K562 (cell line): Measurements from ENCODE around the gene SMIM21. TPM values are rescaled to one million over a fixed set of nuclear protein-coding genes. Genes with fewer than 3 reads are reported as not detected.

Source experiments
- ATAC-seq: fragments of 200-7000 bp; cut with Tn5 transposase; 3 replicates; pipeline ENCODE4 v1.9.1; 2020; ENCODE audit warnings: moderate library complexity
- BruUV-seq: library from RNA; stranded (reverse); fragments of 400-500 nt; replicated peaks from 2 replicates; lab custom pipeline; 2021; lab: Mats Ljungman, UMichigan
- CTCF ChIA-PET: fragments of 300-600 bp; formaldehyde crosslinking; extraction: SDS; loops from one replicate; lab custom pipeline; 2021; ENCODE audit warnings: low intra/inter-chr PET ratio; lab: Yijun Ruan, JAX
- POLR2A ChIA-PET: fragments of 300-600, 350-650 bp; sonication (Branson Sonifier 250); formaldehyde crosslinking; extraction: SDS; loops from one replicate; lab custom pipeline; 2021; ENCODE audit warnings: antibody characterized with exemption, inconsistent platforms; lab: Yijun Ruan, JAX
- DNase-seq, 4 experiments: peaks; one replicate each; pipeline versions ENCODE4 v3.0.0 to v3.0.0-alpha.2; 2011 to 2018; ENCODE audit warnings: low spot score in 3 of 4, mixed read lengths in 3 of 4; ENCODE audit errors: extremely low read depth in 1 of 4
- FAIRE-seq: peaks from 2 replicates; lab custom pipeline; 2011; peaks lifted over from hg19 to GRCh38; lab: Jason Lieb, UNC
- H2AFZ ChIP-seq: 2 replicates; pipeline ENCODE4 v1.6.0; 2011; ENCODE audit warnings: low read depth, low read length, control low read depth, inconsistent platforms
- H3K27ac ChIP-seq: fragments of 200-600 bp; 3 replicates; pipeline ENCODE4 v1.8.0; 2011; ENCODE audit warnings: low read depth, mild to moderate bottlenecking, control low read depth, inconsistent platforms, low read length, moderate library complexity, mixed read lengths; ENCODE audit errors: extremely low read depth
- H3K27me3 ChIP-seq, 2 experiments: fragments of 300-600 bp in 1 of 2; 2 replicates in 1 of 2; 3 replicates in 1 of 2; pipeline versions ENCODE4 v1.6.0 to v1.8.0; 2011; ENCODE audit warnings: inconsistent platforms in 2 of 2, low read length in 2 of 2, mild to moderate bottlenecking in 1 of 2, mixed read lengths in 1 of 2, moderate library complexity in 1 of 2; ENCODE audit not compliant: control insufficient read depth in 2 of 2, insufficient read depth in 2 of 2
- H3K36me3 ChIP-seq: fragments of 300-600 bp; 3 replicates; pipeline ENCODE4 v1.8.0; 2011; ENCODE audit warnings: mild to moderate bottlenecking, low read length, inconsistent platforms; ENCODE audit not compliant: control insufficient read depth, insufficient read depth
- H3K4me1 ChIP-seq, 2 experiments: fragments of 200-600 bp in 1 of 2; replicated peaks in 1 of 2; 2 replicates in 1 of 2; 3 replicates in 1 of 2; pipeline versions ENCODE4 v1.5.1 to v1.8.0; 2011; ENCODE audit warnings: inconsistent platforms in 2 of 2, low read length in 2 of 2, mild to moderate bottlenecking in 1 of 2, mixed read lengths in 1 of 2, moderate library complexity in 1 of 2; ENCODE audit not compliant: control insufficient read depth in 2 of 2, insufficient read depth in 2 of 2
- H3K4me2 ChIP-seq: 2 replicates; pipeline ENCODE4 v1.6.1; 2011; ENCODE audit warnings: low read length, control low read depth, inconsistent platforms, mixed read lengths; ENCODE audit not compliant: insufficient read depth
- H3K4me3 ChIP-seq: fragments of 200-600 bp; sonication (generic), shearing (Covaris generic); 2 replicates; pipeline ENCODE4 v1.5.1; 2016; ENCODE audit warnings: control low read depth, inconsistent platforms
- H3K79me2 ChIP-seq: fragments of 200-600 bp; 3 replicates; pipeline ENCODE4 v1.8.0; 2011; ENCODE audit warnings: low read length, inconsistent platforms; ENCODE audit not compliant: control insufficient read depth, insufficient read depth
- H3K9ac ChIP-seq, 2 experiments: 2 replicates each; pipeline versions ENCODE4 v1.6.0 to v1.6.1; 2011; ENCODE audit warnings: low read depth in 2 of 2, low read length in 2 of 2, control low read depth in 1 of 2, inconsistent platforms in 1 of 2, mild to moderate bottlenecking in 1 of 2, mixed read lengths in 1 of 2; ENCODE audit not compliant: insufficient read depth in 1 of 2
- H3K9me1 ChIP-seq: one replicate; pipeline ENCODE4 v1.6.0; 2011; ENCODE audit warnings: inconsistent platforms, mild to moderate bottlenecking, low read length, moderate library complexity; ENCODE audit not compliant: control insufficient read depth, insufficient read depth
- H3K9me3 ChIP-seq: replicated peaks from 2 replicates; pipeline ENCODE4 v1.5.1; 2011; ENCODE audit warnings: low read depth, low read length, inconsistent platforms; ENCODE audit not compliant: control insufficient read depth, insufficient read depth
- H4K20me1 ChIP-seq: replicated peaks from 2 replicates; pipeline ENCODE4 v1.6.1; 2011; ENCODE audit warnings: low read length, inconsistent platforms, mixed read lengths; ENCODE audit not compliant: control insufficient read depth, insufficient read depth
- GABPA ChIP-seq: fragments of 200-800 bp; sonication (Bioruptor generic); conservative IDR thresholded peaks from 2 replicates; pipeline ENCODE4 v1.6.1; 2016; ENCODE audit warnings: low read depth, missing genetic modification characterization, missing compliant biosample characterization
- HNRNPH1 ChIP-seq: fragments of 200-400 bp; formaldehyde crosslinking; optimal IDR thresholded peaks from 2 replicates; pipeline ENCODE3; 2017; ENCODE audit warnings: low read depth, mild to moderate bottlenecking, low read length, moderate library complexity
- ILK ChIP-seq: fragments of 450-650 bp; IDR thresholded peaks from 2 replicates; pipeline ENCODE4 v1.6.1; 2016; ENCODE audit warnings: missing genetic modification characterization, low read depth, mild to moderate bottlenecking, missing compliant biosample characterization, moderate library complexity, borderline replicate concordance
- MBD2 ChIP-seq: sonication (generic); IDR thresholded peaks from 2 replicates; pipeline ENCODE4 v1.6.1; 2016; ENCODE audit warnings: low read depth, borderline replicate concordance
- MYC ChIP-seq, 2 experiments: fragments of 250-450 bp in 1 of 2; sonication (Bioruptor Pico) in 1 of 2; IDR thresholded peaks; 2 replicates each; pipeline versions ENCODE4 v1.5.1 to v1.6.1; 2012 to 2021; ENCODE audit warnings: low read depth in 2 of 2, borderline replicate concordance in 1 of 2, improper control_type of control experiment in 1 of 2, low read length in 1 of 2, mild to moderate bottlenecking in 1 of 2, moderate library complexity in 1 of 2
- PTRF ChIP-seq: fragments of 450-650 bp; IDR thresholded peaks from 2 replicates; pipeline ENCODE4 v1.6.1; 2016; ENCODE audit warnings: mild to moderate bottlenecking, missing genetic modification characterization, missing compliant biosample characterization
- RB1 ChIP-seq: fragments of 450-650 bp; IDR thresholded peaks from 2 replicates; pipeline ENCODE4 v1.6.1; 2017; ENCODE audit warnings: low read depth, mild to moderate bottlenecking
- SP2 ChIP-seq: IDR thresholded peaks from 2 replicates; pipeline ENCODE4 v1.6.1; 2011; ENCODE audit warnings: mild to moderate bottlenecking, low read depth, low read length, moderate library complexity; ENCODE audit not compliant: poor library complexity, severe bottlenecking; ENCODE audit errors: extremely low read depth
- SRF ChIP-seq, 2 experiments: fragments of 250-450, 450-650 bp in 1 of 2; sonication (Bioruptor Pico) in 1 of 2; sonication (generic) in 1 of 2; formaldehyde crosslinking; IDR thresholded peaks; 2 replicates each; pipeline versions ENCODE4 v1.5.0 to v1.5.1; 2020 to 2022; ENCODE audit warnings: mild to moderate bottlenecking in 1 of 2, missing genetic modification reagents in 1 of 2
- TEAD1 ChIP-seq, 2 experiments: fragments of 450-650 bp in 1 of 2; sonication (generic) in 1 of 2; formaldehyde crosslinking; IDR thresholded peaks; 2 replicates each; pipeline versions ENCODE4 v1.4.0 to v1.8.0; 2020 to 2022; ENCODE audit warnings: mild to moderate bottlenecking in 2 of 2, missing genetic modification reagents in 1 of 2
- ZNF175 ChIP-seq: fragments of 200-800 bp; sonication (Bioruptor generic); IDR thresholded peaks from 2 replicates; pipeline ENCODE4 v1.6.1; 2016; ENCODE audit warnings: low read depth, mild to moderate bottlenecking, missing genetic modification characterization, missing compliant biosample characterization
- ZNF696 ChIP-seq: fragments of 250-450 bp; sonication (Bioruptor Pico); conservative IDR thresholded peaks from 2 replicates; pipeline ENCODE4 v1.4.0; 2020; ENCODE audit warnings: mild to moderate bottlenecking, moderate library complexity
- WGBS: fragments of 100-300 bp; shearing (Covaris generic); methylation state at CpG from one replicate; pipeline ENCODE4 v1.1.6; 2016; ENCODE audit warnings: low coverage, mixed read lengths; ENCODE audit not compliant: insufficient coverage; ENCODE audit errors: missing lambda C conversion rate; 5-methylcytosine and 5-hydroxymethylcytosine counted together
- in situ Hi-C: fragments of 300-500 bp; cut with MboI; formaldehyde crosslinking; loops from 4 replicates; pipeline ENCODE4 v1.15.0; 2018; ENCODE audit warnings: inconsistent platforms, mixed read lengths
- intact Hi-C: fragments of 100-400 bp; cut with micrococcal nuclease; formaldehyde crosslinking; loops from 2 replicates; pipeline ENCODE4 v1.14.2; 2022
- polyA plus RNA-seq, 8 experiments: library from polyadenylated mRNA; depleted of rRNA in 4 of 8; stranded (reverse) in 5 of 8; unstranded in 3 of 8; fragments of >200 nt; fragmentation: Nextera tagmentation in 2 of 8; fragmentation: Illumina TruSeq in 1 of 8; extraction: Ambion mirVana in 2 of 8; extraction: Trizol in 1 of 8; gene quantifications; 2 replicates each; pipeline versions ENCODE4 v1.2.1 to v1.2.3, GENCODE V29; 2011 to 2014; ENCODE audit warnings: inconsistent platforms in 1 of 8, missing spikeins in 1 of 8
- total RNA-seq, 7 experiments: library from RNA; depleted of rRNA in 6 of 7; stranded (reverse); fragments of >200 nt in 6 of 7; fragmentation: Illumina TruSeq in 2 of 7; extraction: Trizol in 2 of 7; gene quantifications; 2 replicates each; pipeline versions ENCODE4 v1.2.1 to v1.2.3, GENCODE V29; 2011 to 2021; ENCODE audit warnings: low replicate concordance in 1 of 7
- TF ChIP-seq, protein P1 (sequence below): fragments of 250-450 bp; sonication (Bioruptor Pico); IDR thresholded peaks from 2 replicates; pipeline ENCODE4 v1.4.0; 2020; ENCODE audit warnings: borderline replicate concordance
- TF ChIP-seq, protein P2 (sequence below): fragments of 450-650 bp; IDR thresholded peaks from 2 replicates; pipeline ENCODE4 v1.6.1; 2016; ENCODE audit warnings: missing biosample characterization, missing genetic modification characterization

The SMIM21 gene
- total and polyA plus RNA-seq, 9 of the 15 experiments (the other 6 are each of a cell fraction or from before 2014, with no cell fraction given) = not detected

DNA sequence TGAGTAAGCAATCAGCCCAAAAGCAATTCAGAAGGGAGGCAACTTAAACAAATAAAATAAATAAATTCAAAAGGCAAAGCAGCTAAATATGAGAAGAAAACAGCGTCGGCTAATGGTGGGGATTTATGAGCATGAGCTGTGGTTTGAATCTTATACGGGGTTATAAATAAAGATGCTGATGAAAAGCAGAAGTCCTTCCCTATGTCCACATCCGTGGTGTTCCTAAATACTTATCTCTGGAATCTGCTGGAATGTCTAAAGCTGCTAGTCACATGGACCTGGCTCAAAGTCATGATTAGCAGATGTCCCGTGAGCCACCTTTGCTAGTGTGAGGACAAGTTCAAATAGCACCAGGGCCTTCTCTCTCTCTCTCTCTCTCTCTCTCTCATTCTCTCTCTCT is 33.8 kb downstream of the SMIM21 start:
- Histone ChIP-seq H4K20me1 (no peaks in the 10 kb centered on the region), H3K9me1 (no peaks in the 10 kb centered on the region), H3K4me2 (no peak overlapping the region), H3K79me2 (no peaks in the 10 kb centered on the region), H3K36me3 (no peaks in the 10 kb centered on the region), H3K27ac (no peak overlapping the region), H3K9me3 (no peaks in the 10 kb centered on the region), H2AFZ (no peak overlapping the region), H3K27me3 (no peaks in the 10 kb centered on the region), H3K9ac (no peak overlapping the region), H3K4me1 (no peaks in the 10 kb centered on the region), H3K4me3 (no peak overlapping the region)
- TF ChIP-seq HNRNPH1 (no peak), ILK (tag) (no peak), ZNF175 (CRISPR knock-in tag) (no peak), MYC (IDR thresholded peaks at IDR 0.05; ENCODE audit: low read depth, low read length) (no peak), MYC (CRISPR knock-in tag; IDR thresholded peaks at IDR 0.05; ENCODE audit: borderline replicate concordance, low read depth) (no peak), MBD2 (no peak), RB1 (no peak), GABPA (tag) (no peak), SP2 (no peak), TEAD1 (CRISPR knock-in tag; IDR thresholded peaks at IDR 0.05) (no peak), PTRF (tag) (no peak), SRF (CRISPR knock-in tag; IDR thresholded peaks at IDR 0.05) (no peak), ZNF696 (CRISPR knock-in tag) (no peak)
- TF ChIP-seq, protein P1, sequence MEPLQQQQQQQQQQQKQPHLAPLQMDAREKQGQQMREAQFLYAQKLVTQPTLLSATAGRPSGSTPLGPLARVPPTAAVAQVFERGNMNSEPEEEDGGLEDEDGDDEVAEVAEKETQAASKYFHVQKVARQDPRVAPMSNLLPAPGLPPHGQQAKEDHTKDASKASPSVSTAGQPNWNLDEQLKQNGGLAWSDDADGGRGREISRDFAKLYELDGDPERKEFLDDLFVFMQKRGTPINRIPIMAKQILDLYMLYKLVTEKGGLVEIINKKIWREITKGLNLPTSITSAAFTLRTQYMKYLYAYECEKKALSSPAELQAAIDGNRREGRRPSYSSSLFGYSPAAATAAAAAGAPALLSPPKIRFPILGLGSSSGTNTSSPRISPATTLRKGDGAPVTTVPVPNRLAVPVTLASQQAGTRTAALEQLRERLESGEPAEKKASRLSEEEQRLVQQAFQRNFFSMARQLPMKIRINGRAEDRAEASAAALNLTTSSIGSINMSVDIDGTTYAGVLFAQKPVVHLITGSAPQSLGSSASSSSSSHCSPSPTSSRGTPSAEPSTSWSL = no peak
- TF ChIP-seq, protein P2, sequence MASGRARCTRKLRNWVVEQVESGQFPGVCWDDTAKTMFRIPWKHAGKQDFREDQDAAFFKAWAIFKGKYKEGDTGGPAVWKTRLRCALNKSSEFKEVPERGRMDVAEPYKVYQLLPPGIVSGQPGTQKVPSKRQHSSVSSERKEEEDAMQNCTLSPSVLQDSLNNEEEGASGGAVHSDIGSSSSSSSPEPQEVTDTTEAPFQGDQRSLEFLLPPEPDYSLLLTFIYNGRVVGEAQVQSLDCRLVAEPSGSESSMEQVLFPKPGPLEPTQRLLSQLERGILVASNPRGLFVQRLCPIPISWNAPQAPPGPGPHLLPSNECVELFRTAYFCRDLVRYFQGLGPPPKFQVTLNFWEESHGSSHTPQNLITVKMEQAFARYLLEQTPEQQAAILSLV = no peak
- no peak for ATAC-seq
- no peak for DNase-seq
- ChIA-PET POLR2A (no interaction called here), CTCF (no interaction called here)
- no peak for FAIRE-seq
- in situ Hi-C loops (no loop called here), intact Hi-C loops (no loop called here)
- no TSS peak for BruUV-seq
- 5% methylated on average over 5 of the region's 5 CpGs for WGBS
